Astrocyte (in vitro differentiated cells and primary cell): Measurements from ENCODE around the gene PRDM4. TPM values are rescaled to one million over a fixed set of nuclear protein-coding genes. Genes with fewer than 3 reads are reported as not detected.
"Not testable (repeated sequence)": the region's sequence is repeated elsewhere in the genome, so short reads cannot be mapped to it uniquely, and the experiment has no call there.

Experiments
- DNase-seq: peaks from one replicate; pipeline ENCODE4 v3.0.0-alpha.2; 2010; ENCODE audit warnings: low read depth
- FAIRE-seq: peaks from 2 replicates; lab custom pipeline; 2011; peaks lifted over from hg19 to GRCh38; lab: Jason Lieb, UNC
- H2AFZ ChIP-seq: 2 replicates; pipeline ENCODE4 v1.6.0; 2012; ENCODE audit warnings: low read depth, low read length, inconsistent platforms
- H3K27ac ChIP-seq: 2 replicates; pipeline ENCODE4 v1.5.1; 2011; ENCODE audit warnings: low read depth, low read length, inconsistent platforms
- H3K27me3 ChIP-seq: 2 replicates; pipeline ENCODE4 v1.6.0; 2011; ENCODE audit warnings: low read length, inconsistent platforms; ENCODE audit not compliant: insufficient read depth
- H3K36me3 ChIP-seq: 2 replicates; pipeline ENCODE4 v1.5.1; 2011; ENCODE audit warnings: low read length, inconsistent platforms; ENCODE audit not compliant: insufficient read depth
- H3K4me1 ChIP-seq: 2 replicates; pipeline ENCODE4 v1.5.1; 2011; ENCODE audit warnings: low read length, inconsistent platforms; ENCODE audit not compliant: insufficient read depth
- H3K4me2 ChIP-seq: 2 replicates; pipeline ENCODE4 v1.6.0; 2012; ENCODE audit warnings: low read length, inconsistent platforms
- H3K4me3 ChIP-seq: 2 replicates; pipeline ENCODE4 v1.5.1; 2011; ENCODE audit warnings: low read depth, mild to moderate bottlenecking, low read length, inconsistent platforms; ENCODE audit not compliant: insufficient read depth
- H3K79me2 ChIP-seq: 2 replicates; pipeline ENCODE4 v1.6.0; 2012; ENCODE audit warnings: mild to moderate bottlenecking, low read length, inconsistent platforms; ENCODE audit not compliant: insufficient read depth
- H3K9ac ChIP-seq: 2 replicates; pipeline ENCODE4 v1.6.0; 2012; ENCODE audit warnings: mild to moderate bottlenecking, low read length, inconsistent platforms
- H3K9me3 ChIP-seq: 2 replicates; pipeline ENCODE4 v1.5.1; 2012; ENCODE audit warnings: low read depth, mild to moderate bottlenecking, low read length, inconsistent platforms; ENCODE audit not compliant: insufficient read depth
- H4K20me1 ChIP-seq: 2 replicates; pipeline ENCODE4 v1.6.0; 2012; ENCODE audit warnings: low read length, inconsistent platforms; ENCODE audit not compliant: insufficient read depth
- H3K27ac Mint-ChIP-seq: one replicate; pipeline ENCODE4 v1.8.0; 2021; ENCODE audit warnings: mild to moderate bottlenecking, mixed read lengths; ENCODE audit not compliant: unreplicated experiment
- H3K27me3 Mint-ChIP-seq: one replicate; pipeline ENCODE4 v1.8.0; 2021; ENCODE audit warnings: low read depth, mixed read lengths; ENCODE audit not compliant: unreplicated experiment
- H3K36me3 Mint-ChIP-seq: one replicate; pipeline ENCODE4 v1.8.0; 2021; ENCODE audit warnings: low read depth, mixed read lengths; ENCODE audit not compliant: unreplicated experiment
- H3K4me1 Mint-ChIP-seq: one replicate; pipeline ENCODE4 v1.8.0; 2021; ENCODE audit warnings: low read depth, mixed read lengths; ENCODE audit not compliant: unreplicated experiment
- H3K4me3 Mint-ChIP-seq: one replicate; pipeline ENCODE4 v1.8.0; 2021; ENCODE audit warnings: mild to moderate bottlenecking, moderate library complexity, mixed read lengths; ENCODE audit not compliant: unreplicated experiment
- H3K9me3 Mint-ChIP-seq: one replicate; pipeline ENCODE4 v1.8.0; 2021; ENCODE audit warnings: mild to moderate bottlenecking, mixed read lengths; ENCODE audit not compliant: unreplicated experiment
- EZH2 ChIP-seq: IDR thresholded peaks from 2 replicates; pipeline ENCODE4 v1.6.1; 2012; ENCODE audit warnings: mild to moderate bottlenecking, low read length, inconsistent platforms; ENCODE audit not compliant: insufficient read depth
- total RNA-seq: library from RNA; stranded (reverse); gene quantifications from 2 replicates; pipeline ENCODE4 v1.2.1, GENCODE V29; 2021
- TF ChIP-seq, protein P1 (sequence below): IDR thresholded peaks from 2 replicates; pipeline ENCODE4 v1.5.1; 2011; ENCODE audit warnings: low read depth, mild to moderate bottlenecking, inconsistent platforms, low read length, moderate library complexity; ENCODE audit not compliant: insufficient read depth

PRDM4 gene
- total RNA-seq, 1 donor from 2014 or later: 30.5 TPM

DNA sequence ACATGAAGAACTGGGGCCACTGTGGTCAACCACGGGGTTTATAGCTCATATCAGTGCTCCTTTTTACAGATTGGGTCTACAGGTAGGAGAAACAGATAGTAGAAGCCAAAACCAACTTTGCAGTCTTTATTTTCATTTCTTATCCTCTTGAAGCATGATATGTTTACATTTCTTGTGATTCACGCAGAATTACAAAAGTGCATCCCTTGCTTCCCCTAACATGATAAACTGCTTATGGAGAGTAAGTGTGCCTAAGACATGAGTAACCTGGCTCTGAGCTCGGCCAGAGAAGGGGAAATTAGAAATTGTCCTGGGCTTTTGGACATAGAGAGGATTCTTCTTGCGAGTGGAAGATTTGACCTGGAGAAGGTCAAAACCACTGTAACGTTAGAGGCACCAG lies 56.9 kb downstream of the PRDM4 start:
- peaks cover 16% of the 10 kb centered on the region for H3K79me2 ChIP-seq

DNA sequence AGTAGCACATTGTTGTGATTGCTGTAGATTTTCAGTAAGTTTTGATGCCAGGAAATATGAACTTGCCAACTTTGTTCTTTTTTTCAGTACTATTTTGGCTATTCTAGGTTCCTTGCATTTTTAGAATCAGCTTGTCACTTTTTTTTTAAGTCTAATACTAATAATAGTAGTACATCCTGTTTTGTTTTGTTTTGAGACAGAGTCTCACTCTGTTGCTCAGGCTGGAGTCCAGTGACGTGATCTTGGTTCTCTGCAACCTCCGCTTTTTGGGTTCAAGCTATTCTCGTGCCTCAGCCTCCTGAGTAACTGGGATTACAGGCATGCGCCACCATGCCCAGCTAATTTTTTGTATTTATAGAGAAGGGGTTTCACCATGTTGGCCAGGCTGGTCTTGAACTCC lies 58.8 kb downstream of the PRDM4 start:
- Histone ChIP-seq H3K4me3 (no peak overlapping the region), H3K4me2 (no peak overlapping the region), H3K27ac (no peak overlapping the region), H4K20me1 (peaks cover 23% of the 10 kb centered on the region), H3K27me3 (no peaks in the 10 kb centered on the region), H3K4me1 (no peaks in the 10 kb centered on the region), H3K79me2 (peaks cover 13% of the 10 kb centered on the region), H3K9ac (no peak overlapping the region), H2AFZ (no peak overlapping the region), H3K9me3 (no peaks in the 10 kb centered on the region), H3K36me3 (peaks cover 74% of the 10 kb centered on the region)
- Mint-ChIP-seq H3K4me1 (no peaks in the 10 kb centered on the region), H3K27ac (no peak overlapping the region), H3K27me3 (no peaks in the 10 kb centered on the region), H3K4me3 (no peak overlapping the region), H3K36me3 (peaks cover 36% of the 10 kb centered on the region), H3K9me3 (no peaks in the 10 kb centered on the region)
- no peak for FAIRE-seq
- DNase-seq: no peak
- TF ChIP-seq, protein P1, sequence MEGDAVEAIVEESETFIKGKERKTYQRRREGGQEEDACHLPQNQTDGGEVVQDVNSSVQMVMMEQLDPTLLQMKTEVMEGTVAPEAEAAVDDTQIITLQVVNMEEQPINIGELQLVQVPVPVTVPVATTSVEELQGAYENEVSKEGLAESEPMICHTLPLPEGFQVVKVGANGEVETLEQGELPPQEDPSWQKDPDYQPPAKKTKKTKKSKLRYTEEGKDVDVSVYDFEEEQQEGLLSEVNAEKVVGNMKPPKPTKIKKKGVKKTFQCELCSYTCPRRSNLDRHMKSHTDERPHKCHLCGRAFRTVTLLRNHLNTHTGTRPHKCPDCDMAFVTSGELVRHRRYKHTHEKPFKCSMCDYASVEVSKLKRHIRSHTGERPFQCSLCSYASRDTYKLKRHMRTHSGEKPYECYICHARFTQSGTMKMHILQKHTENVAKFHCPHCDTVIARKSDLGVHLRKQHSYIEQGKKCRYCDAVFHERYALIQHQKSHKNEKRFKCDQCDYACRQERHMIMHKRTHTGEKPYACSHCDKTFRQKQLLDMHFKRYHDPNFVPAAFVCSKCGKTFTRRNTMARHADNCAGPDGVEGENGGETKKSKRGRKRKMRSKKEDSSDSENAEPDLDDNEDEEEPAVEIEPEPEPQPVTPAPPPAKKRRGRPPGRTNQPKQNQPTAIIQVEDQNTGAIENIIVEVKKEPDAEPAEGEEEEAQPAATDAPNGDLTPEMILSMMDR: no peak
- no peak for TF ChIP-seq EZH2

More for the DNA sequence above, 56.9 kb downstream of the PRDM4 start:
- Histone ChIP-seq H3K9ac (no peak overlapping the region), H3K4me2 (no peak overlapping the region), H3K27me3 (no peaks in the 10 kb centered on the region), H3K9me3 (no peaks in the 10 kb centered on the region), H3K4me1 (no peaks in the 10 kb centered on the region), H3K36me3 (peaks cover 70% of the 10 kb centered on the region), H3K4me3 (no peak overlapping the region), H3K27ac (no peak overlapping the region), H4K20me1 (peaks cover 38% of the 10 kb centered on the region), H2AFZ (no peak overlapping the region)
- FAIRE-seq (no peak), DNase-seq (peak; percentile 12)
- Mint-ChIP-seq H3K36me3 (peaks cover 47% of the 10 kb centered on the region), H3K4me3 (no peak overlapping the region), H3K4me1 (no peaks in the 10 kb centered on the region), H3K27ac (no peak overlapping the region), H3K27me3 (no peaks in the 10 kb centered on the region), H3K9me3 (no peaks in the 10 kb centered on the region)
- TF ChIP-seq, protein P1: no peak
- no peak for TF ChIP-seq EZH2

DNA sequence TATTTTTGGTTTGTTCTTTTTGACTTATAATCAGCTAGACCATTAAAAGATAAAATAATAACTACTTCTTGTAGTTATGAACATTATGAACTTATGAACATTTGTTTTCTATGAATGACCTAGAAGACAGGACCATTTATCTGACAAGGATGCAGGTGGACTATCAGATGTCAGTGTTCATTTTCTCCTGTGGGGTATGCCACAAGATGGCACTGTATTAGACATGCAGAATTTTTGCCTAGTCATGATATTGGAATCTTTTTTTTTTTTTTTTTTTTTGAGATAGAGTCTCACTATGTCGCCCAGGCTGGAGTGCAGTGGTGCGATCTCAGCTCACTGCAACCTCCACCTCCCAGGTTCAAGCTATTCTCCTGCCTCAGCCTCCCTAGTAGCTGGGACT lies 65.2 kb downstream of the PRDM4 start:
- H3K27ac Mint-ChIP-seq, H3K9me3 ChIP-seq, H3K27me3 ChIP-seq, H3K4me3 ChIP-seq, H3K9me3 Mint-ChIP-seq, DNase-seq, H3K9ac ChIP-seq, H3K4me1 Mint-ChIP-seq, H3K4me2 ChIP-seq, H3K4me1 ChIP-seq, H3K27me3 Mint-ChIP-seq, H2AFZ ChIP-seq, FAIRE-seq, H3K27ac ChIP-seq, H3K4me3 Mint-ChIP-seq: not testable (repeated sequence)
- H3K36me3 ChIP-seq: peaks cover 71% of the 10 kb centered on the region
- H3K36me3 Mint-ChIP-seq: peaks cover 20% of the 10 kb centered on the region
- TF ChIP-seq, protein P1: peak; percentile 42
- peaks cover 14% of the 10 kb centered on the region for H4K20me1 ChIP-seq
- H3K79me2 ChIP-seq: peaks cover 11% of the 10 kb centered on the region
